Esophagus (tissue), 2 donors: Measurements from ENCODE around the gene ZBTB33. TPM values are rescaled to one million over a fixed set of nuclear protein-coding genes. Genes with fewer than 3 reads are reported as not detected.

Experiments
- H3K27ac ChIP-seq, 2 donors: one replicate each; pipeline ENCODE4 v1.5.1; 2013; ENCODE audit warnings: low read depth in 2 of 2, mild to moderate bottlenecking in 2 of 2, inconsistent platforms in 1 of 2, low read length in 1 of 2, moderate library complexity in 1 of 2
- H3K27me3 ChIP-seq, 2 donors: one replicate each; pipeline ENCODE4 v1.6.1; 2013; ENCODE audit warnings: low read length in 2 of 2, control low read depth in 1 of 2, mild to moderate bottlenecking in 1 of 2; ENCODE audit not compliant: insufficient read depth in 2 of 2, control insufficient read depth in 1 of 2
- H3K36me3 ChIP-seq, 2 donors: one replicate each; pipeline ENCODE4 v1.6.1; 2013; ENCODE audit warnings: low read length in 1 of 2; ENCODE audit not compliant: control insufficient read depth in 2 of 2, insufficient read depth in 2 of 2
- H3K4me1 ChIP-seq, 2 donors: one replicate each; pipeline ENCODE4 v1.6.1; 2013; ENCODE audit warnings: low read length in 1 of 2; ENCODE audit not compliant: control insufficient read depth in 2 of 2, insufficient read depth in 2 of 2
- H3K4me3 ChIP-seq, 2 donors: one replicate each; pipeline ENCODE4 v1.5.1; 2013; ENCODE audit warnings: low read length in 2 of 2, mild to moderate bottlenecking in 2 of 2, low read depth in 1 of 2, moderate library complexity in 1 of 2
- H3K9me3 ChIP-seq, 2 donors: one replicate each; pipeline ENCODE4 v1.6.1; 2013; ENCODE audit warnings: mild to moderate bottlenecking in 2 of 2, low read depth in 1 of 2, low read length in 1 of 2, moderate library complexity in 1 of 2; ENCODE audit not compliant: control insufficient read depth in 2 of 2, insufficient read depth in 1 of 2
- WGBS, 2 donors: extraction: QIAGEN DNeasy Blood & Tissue Kit; methylation state at CpG; one replicate each; pipeline ENCODE4 v1.1.7; 2013; 5-methylcytosine and 5-hydroxymethylcytosine counted together
- polyA plus RNA-seq, 2 donors: library from polyadenylated mRNA; stranded (reverse); fragments of 200-250 nt; gene quantifications; one replicate each; pipeline ENCODE4 v1.2.3, GENCODE V29; 2013
- donor health status: healthy with polysubstance abuse.
- donor health status: Bipolar disorder and iron deficiency.

The ZBTB33 gene
- polyA plus RNA-seq, 2 donors = 3.1 to 4.8 TPM

DNA sequence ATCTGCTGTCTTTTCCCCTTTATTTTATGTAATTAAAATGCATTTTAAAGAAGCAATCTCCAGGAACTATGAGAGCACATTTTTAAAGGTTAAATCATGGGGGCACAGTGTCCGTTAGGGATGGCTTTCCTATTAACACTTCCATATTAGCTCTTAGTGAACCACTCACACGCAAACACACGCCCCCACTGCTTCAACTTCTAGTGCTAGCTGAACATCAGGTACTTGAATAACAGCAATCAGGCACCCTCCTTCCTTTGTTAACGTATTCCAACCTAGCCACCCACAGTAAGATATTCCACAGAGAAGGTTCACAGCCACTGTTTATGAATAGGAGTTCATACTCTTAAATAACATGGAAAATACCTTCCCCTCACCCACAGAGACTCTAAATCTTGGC lies 51.3 kb downstream of the ZBTB33 start:
- no peaks in the 10 kb centered on the region for H3K36me3 ChIP-seq
- H3K4me3 ChIP-seq = no peak overlapping the region
- H3K27me3 ChIP-seq = peaks cover 0 to 2% of the 10 kb centered on the region in 2 donors
- H3K4me1 ChIP-seq = no peaks in the 10 kb centered on the region
- WGBS, 2 donors = 52 to 61% methylated on average over 4 of the region's 4 CpGs
- H3K9me3 ChIP-seq = no peaks in the 10 kb centered on the region
- no peak overlapping the region for H3K27ac ChIP-seq

DNA sequence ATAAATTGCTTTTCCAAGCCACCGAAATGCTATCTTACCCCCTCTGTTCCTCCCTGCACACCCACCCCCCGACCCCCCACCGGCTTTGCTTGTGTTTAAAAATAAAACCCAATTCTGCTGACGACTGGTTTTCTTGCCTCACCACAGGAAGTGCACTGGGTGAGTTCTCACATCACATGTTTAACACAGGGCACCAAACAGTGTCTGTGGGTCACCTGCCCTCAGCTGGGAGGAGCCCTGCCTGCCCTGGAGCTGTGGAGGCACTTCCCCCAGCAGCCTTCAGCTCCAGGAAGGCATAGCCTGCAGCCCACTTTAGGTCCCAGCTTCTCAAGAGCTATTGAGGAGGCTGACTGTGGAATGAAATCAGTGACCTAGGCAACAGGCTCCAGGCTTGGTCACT lies 51.8 kb downstream of the ZBTB33 start:
- Histone ChIP-seq H3K4me3 (no peak overlapping the region), H3K27ac (no peak overlapping the region), H3K36me3 (no peaks in the 10 kb centered on the region), H3K9me3 (no peaks in the 10 kb centered on the region), H3K4me1 (no peaks in the 10 kb centered on the region), H3K27me3 (peaks cover 0 to 4% of the 10 kb centered on the region in 2 donors)
- WGBS, 2 donors = 22 to 31% methylated on average over 4 of the region's 4 CpGs

- Histone ChIP-seq H3K27ac (no peak overlapping the region), H3K36me3 (no peaks in the 10 kb centered on the region), H3K27me3 (peaks cover 0 to 4% of the 10 kb centered on the region in 2 donors), H3K4me1 (no peaks in the 10 kb centered on the region), H3K9me3 (no peaks in the 10 kb centered on the region), H3K4me3 (no peak overlapping the region)
- 66 to 81% methylated on average over 8 of the region's 8 CpGs for WGBS, 2 donors
Observed at GRCh38 chrX:120304256-120304655, 53.6 kb downstream of the ZBTB33 start.

DNA sequence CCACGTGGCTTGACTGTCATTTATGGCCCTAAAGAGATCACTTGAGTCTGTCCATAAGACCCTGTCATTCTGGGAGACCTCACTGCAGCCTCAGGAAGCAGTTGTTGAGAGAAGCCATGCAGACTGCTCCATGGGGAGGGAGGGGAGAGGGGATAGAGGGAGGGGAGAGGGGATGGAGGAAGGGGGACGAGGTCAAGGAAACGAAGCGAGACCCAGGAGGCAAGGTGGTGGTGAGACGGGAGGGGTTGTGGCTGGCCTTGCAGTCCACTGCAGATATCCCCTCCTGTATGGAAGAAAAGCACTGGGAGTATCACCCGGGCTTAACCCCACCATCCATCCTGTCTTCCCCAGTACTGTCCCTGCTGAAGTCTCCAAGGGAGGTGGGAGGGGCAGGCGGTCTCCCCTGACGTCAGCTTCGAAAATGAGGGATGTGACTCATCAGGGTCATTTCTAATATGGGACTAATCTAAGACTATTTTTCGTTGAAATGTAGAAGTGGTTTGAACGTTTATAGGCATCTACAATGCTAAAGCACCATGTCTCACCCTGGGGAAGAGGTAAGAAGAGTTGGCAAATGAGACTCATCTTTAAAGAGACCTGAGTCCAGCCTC lies 55.0 kb downstream of the ZBTB33 start:
- Histone ChIP-seq H3K27me3 (peaks cover 0 to 4% of the 10 kb centered on the region in 2 donors), H3K36me3 (no peaks in the 10 kb centered on the region), H3K4me3 (no peak overlapping the region), H3K9me3 (no peaks in the 10 kb centered on the region), H3K4me1 (no peaks in the 10 kb centered on the region), H3K27ac (no peak overlapping the region)
- 52 to 64% methylated on average over 11 of the region's 11 CpGs for WGBS, 2 donors

DNA sequence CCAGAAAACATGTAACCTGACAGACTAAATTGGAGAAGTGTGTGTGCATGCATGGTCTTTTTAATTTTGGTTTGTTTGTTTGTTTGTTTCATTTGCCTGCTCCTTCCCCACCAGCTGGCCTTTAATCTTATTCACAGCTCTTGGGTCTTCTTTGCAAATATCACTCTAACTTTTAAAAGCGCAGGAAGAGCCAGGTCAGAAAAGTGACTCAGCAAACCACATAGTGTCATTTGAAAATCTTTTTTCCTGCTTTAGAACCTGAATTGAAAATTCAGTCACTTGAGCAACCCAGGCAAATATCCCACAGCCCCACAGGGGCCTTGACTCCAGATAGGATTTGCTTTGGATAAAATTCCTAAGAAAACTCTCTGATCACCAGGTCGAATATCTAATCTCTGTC lies 56.0 kb downstream of the ZBTB33 start:
- H3K27ac ChIP-seq = no peak overlapping the region
- peaks cover 0 to 3% of the 10 kb centered on the region in 2 donors for H3K4me1 ChIP-seq
- 56 to 86% methylated on average over 2 of the region's 2 CpGs for WGBS, 2 donors
- H3K36me3 ChIP-seq = no peaks in the 10 kb centered on the region
- H3K4me3 ChIP-seq = no peak overlapping the region
- H3K27me3 ChIP-seq = peaks cover 0 to 4% of the 10 kb centered on the region in 2 donors
- H3K9me3 ChIP-seq = no peaks in the 10 kb centered on the region

Other genes starting within 250 kb of the ZBTB33 start
- not detected for gene RHOXF2B, start 173.1 kb upstream of the ZBTB33 start, polyA plus RNA-seq
- gene RHOXF1, start 134.9 kb upstream of the ZBTB33 start, polyA plus RNA-seq = under 1 TPM; 0.24 to 0.53 TPM
- not detected for gene RHOXF2, start 92.2 kb upstream of the ZBTB33 start, polyA plus RNA-seq
- under 1 TPM; 0.10 to 0.59 TPM for gene TMEM255A, start 60.6 kb downstream of the ZBTB33 start, polyA plus RNA-seq
- not detected for gene ATP1B4, start 111.3 kb downstream of the ZBTB33 start, polyA plus RNA-seq
- gene LAMP2, start 218.5 kb downstream of the ZBTB33 start, polyA plus RNA-seq = 10 to 100 TPM; 34.5 to 57.1 TPM